ENCODE measurements around the gene NXT1.
A peak's percentile ranks its signal among the peaks of the same experiment; 100 is the strongest.
"Not testable (repeated sequence)": the region's sequence is repeated elsewhere in the genome, so short reads cannot be mapped to it uniquely, and the experiment has no call there.

NXT1 gene

GRCh38 chr20:23331450-23332350 is 18.9 kb upstream of the NXT1 start:
- no peak for DNase-seq

GRCh38 chr20:23332467-23332866 is 18.1 kb upstream of the NXT1 start:
- no peak for DNase-seq

- no peak for DNase-seq
These were observed 16.5 kb upstream of the NXT1 start for GRCh38 chr20:23334111-23334510.

GRCh38 chr20:23335521-23335920 is 15.1 kb upstream of the NXT1 start:
- DNase-seq, result no peak

- DNase-seq, result no peak
These were observed 14.1 kb upstream of the NXT1 start for GRCh38 chr20:23336476-23336875.

GRCh38 chr20:23337312-23337711 is 13.3 kb upstream of the NXT1 start:
- no peak for DNase-seq

GRCh38 chr20:23339986-23340385 is 10.6 kb upstream of the NXT1 start:
- no peak for DNase-seq

GRCh38 chr20:23340524-23340923 is 10.1 kb upstream of the NXT1 start:
- peak; percentile 58 for DNase-seq

GRCh38 chr20:23341073-23341472 is 9.5 kb upstream of the NXT1 start:
- DNase-seq, result no peak

GRCh38 chr20:23343590-23343989 is 7.0 kb upstream of the NXT1 start:
- DNase-seq, result no peak

GRCh38 chr20:23344336-23344735 is 6.3 kb upstream of the NXT1 start:
- no peak for DNase-seq

- no peak for DNase-seq
These were observed 4.6 kb upstream of the NXT1 start for GRCh38 chr20:23346002-23346401.

- DNase-seq, result no peak
These were observed 2.8 kb upstream of the NXT1 start for GRCh38 chr20:23347791-23348190.

- not testable (repeated sequence) for DNase-seq
These were observed 2.1 kb upstream of the NXT1 start for GRCh38 chr20:23348510-23348909.

- DNase-seq, result peak; percentile 60
These were observed 1.0 kb upstream of the NXT1 start for GRCh38 chr20:23349338-23350195.

GRCh38 chr20:23350904-23351838 is 580 bp downstream of the NXT1 start:
- DNase-seq, result peak; percentile 71

- no peak for DNase-seq
These were observed 5.6 kb downstream of the NXT1 start for GRCh38 chr20:23356203-23356602.

GRCh38 chr20:23357767-23358562 is 7.4 kb downstream of the NXT1 start:
- DNase-seq, result peak; percentile 99

- DNase-seq, result no peak
These were observed 7.9 kb downstream of the NXT1 start for GRCh38 chr20:23358563-23358906.

GRCh38 chr20:23358923-23359593 is 8.5 kb downstream of the NXT1 start:
- no peak for DNase-seq

- DNase-seq, result no peak
These were observed 9.9 kb downstream of the NXT1 start for GRCh38 chr20:23360531-23360930.

GRCh38 chr20:23361119-23361475 is 10.5 kb downstream of the NXT1 start:
- no peak for DNase-seq

All from NCI-H510A (cell line).